CD8-positive, alpha-beta memory T cell (primary cell): Measurements from ENCODE around the gene GSE1. TPM values are rescaled to one million over a fixed set of nuclear protein-coding genes. Genes with fewer than 3 reads are reported as not detected.

Experiments
- CTCF ChIA-PET: fragments of 350-600 bp; sonication (Branson Sonifier 250); formaldehyde crosslinking; loops from one replicate; lab custom pipeline; 2021; ENCODE audit warnings: antibody characterized with exemption; lab: Charles Lee
- POLR2A ChIA-PET: fragments of 350-600 bp; sonication (Branson Sonifier 250); formaldehyde crosslinking; loops from one replicate; lab custom pipeline; 2021; ENCODE audit warnings: antibody characterized with exemption; lab: Charles Lee
- DNase-seq, 5 donors: peaks; one replicate each; pipeline versions ENCODE4 v3.0.0 to v3.0.0-alpha.2; 2020 to 2022; ENCODE audit warnings: mixed read lengths in 1 of 5
- H3K27ac ChIP-seq: one replicate; pipeline ENCODE4 v1.7.0; 2013; ENCODE audit warnings: low read depth, mild to moderate bottlenecking, low read length, moderate library complexity
- H3K27me3 ChIP-seq: 2 replicates; pipeline ENCODE4 v1.7.0; 2013; ENCODE audit warnings: low read length, mild to moderate bottlenecking; ENCODE audit not compliant: insufficient read depth, poor library complexity, severe bottlenecking
- H3K36me3 ChIP-seq: 2 replicates; pipeline ENCODE4 v1.7.0; 2013; ENCODE audit warnings: mild to moderate bottlenecking, low read length, moderate library complexity; ENCODE audit not compliant: insufficient read depth
- H3K4me1 ChIP-seq: 2 replicates; pipeline ENCODE4 v1.7.0; 2013; ENCODE audit warnings: mild to moderate bottlenecking, low read length, moderate library complexity; ENCODE audit not compliant: insufficient read depth
- H3K4me3 ChIP-seq: 2 replicates; pipeline ENCODE4 v1.7.0; 2013; ENCODE audit warnings: mild to moderate bottlenecking, low read length
- H3K9me3 ChIP-seq: 2 replicates; pipeline ENCODE4 v1.7.0; 2013; ENCODE audit warnings: mild to moderate bottlenecking, low read length
- H3K27ac Mint-ChIP-seq, 8 donors: one replicate each; pipeline ENCODE4 v1.8.0; 2020 to 2021; ENCODE audit warnings: mixed read lengths in 8 of 8, mild to moderate bottlenecking in 6 of 8, inconsistent platforms in 3 of 8, moderate library complexity in 3 of 8
- H3K27me3 Mint-ChIP-seq, 2 donors: one replicate each; pipeline ENCODE4 v1.8.0; 2020 to 2021; ENCODE audit warnings: mixed read lengths in 2 of 2, mild to moderate bottlenecking in 1 of 2, moderate library complexity in 1 of 2
- H3K36me3 Mint-ChIP-seq, 3 donors: one replicate each; pipeline ENCODE4 v1.8.0; 2020 to 2021; ENCODE audit warnings: mixed read lengths in 3 of 3, inconsistent platforms in 1 of 3, mild to moderate bottlenecking in 1 of 3
- H3K4me1 Mint-ChIP-seq, 3 donors: one replicate each; pipeline ENCODE4 v1.8.0; 2020 to 2021; ENCODE audit warnings: mixed read lengths in 3 of 3, inconsistent platforms in 1 of 3, mild to moderate bottlenecking in 1 of 3
- H3K4me3 Mint-ChIP-seq, 7 donors: one replicate each; pipeline ENCODE4 v1.8.0; 2020 to 2021; ENCODE audit warnings: mixed read lengths in 7 of 7, mild to moderate bottlenecking in 6 of 7, moderate library complexity in 4 of 7, inconsistent platforms in 2 of 7
- H3K9me3 Mint-ChIP-seq, 5 donors: one replicate each; pipeline ENCODE4 v1.8.0; 2020 to 2022; ENCODE audit warnings: mixed read lengths in 5 of 5, mild to moderate bottlenecking in 3 of 5, moderate library complexity in 2 of 5, inconsistent platforms in 1 of 5
- polyA plus RNA-seq: library from polyadenylated mRNA; unstranded; fragments of 300-500 nt; fragmentation: Illumina TruSeq; gene quantifications from one replicate; pipeline ENCODE4 v1.2.3, GENCODE V29; 2021
- total RNA-seq, 2 experiments: library from RNA; stranded (reverse); gene quantifications; one replicate each; pipeline ENCODE4 v1.2.3, GENCODE V29; 2021

Gene GSE1
- total and polyA plus RNA-seq, 3 experiments from 2014 or later = 5.5 to 28.5 (median 27.8) TPM

DNA sequence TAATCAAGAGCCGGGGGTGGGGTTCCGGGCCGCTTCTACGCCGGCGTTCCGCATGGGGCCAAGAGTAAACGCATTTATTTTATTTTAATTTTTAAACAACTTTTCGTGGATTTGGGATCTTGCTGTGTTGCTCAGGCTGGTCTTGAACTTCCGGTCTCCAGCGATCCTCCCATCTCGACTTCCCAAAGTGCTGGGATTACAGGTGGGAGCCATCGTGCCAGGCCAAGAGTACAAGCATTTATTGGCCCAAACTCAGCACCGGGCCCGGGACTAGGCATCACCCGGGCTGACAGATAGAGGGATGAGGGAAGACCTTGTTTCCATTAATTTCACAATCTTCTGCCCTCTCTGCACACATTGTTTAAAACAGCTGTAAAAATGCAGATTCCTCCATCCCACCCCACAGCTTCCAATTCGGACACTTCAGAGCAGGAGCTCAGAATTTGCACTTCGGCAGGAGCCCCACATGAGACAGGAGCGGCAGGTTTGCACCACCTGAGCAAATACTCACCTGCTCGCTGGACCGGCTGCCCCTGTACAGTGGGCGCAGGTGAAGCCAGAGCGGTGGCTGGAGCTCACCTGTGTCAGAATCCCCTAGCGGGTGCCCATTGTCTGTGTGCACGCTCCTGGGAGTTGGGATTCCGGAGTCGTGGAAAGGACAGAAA lies 76.3 kb downstream of the GSE1 start:
- peaks cover 1 to 8% of the 10 kb centered on the region in 2 donors for H3K27me3 Mint-ChIP-seq
- H3K9me3 Mint-ChIP-seq = no peaks in the 10 kb centered on the region
- H3K9me3 ChIP-seq = no peaks in the 10 kb centered on the region
- peaks cover 4% of the 10 kb centered on the region for H3K4me1 ChIP-seq
- peak overlapping the region in 1 of 8 donors; percentile 58 for H3K27ac Mint-ChIP-seq
- peak overlapping the region; percentile 32 for H3K4me3 ChIP-seq
- ChIA-PET POLR2A (no interaction called here), CTCF (interaction anchor here (0.7 to 2.0 kb wide), 4 partner anchors 28 to 73 kb away, joined by 3 to 5 read pairs (median 3); no protein-coding TSS in a partner anchor)
- no peaks in the 10 kb centered on the region for H3K36me3 ChIP-seq
- peaks cover 3% of the 10 kb centered on the region for H3K27me3 ChIP-seq
- DNase-seq = no peak
- peak overlapping the region in 6 of 7 donors; percentile 24 to 75 (median 58) for H3K4me3 Mint-ChIP-seq
- H3K27ac ChIP-seq = no peak overlapping the region
- peaks cover 2 to 7% (median 7%) of the 10 kb centered on the region in 3 donors for H3K4me1 Mint-ChIP-seq
- H3K36me3 Mint-ChIP-seq = no peaks in the 10 kb centered on the region

DNA sequence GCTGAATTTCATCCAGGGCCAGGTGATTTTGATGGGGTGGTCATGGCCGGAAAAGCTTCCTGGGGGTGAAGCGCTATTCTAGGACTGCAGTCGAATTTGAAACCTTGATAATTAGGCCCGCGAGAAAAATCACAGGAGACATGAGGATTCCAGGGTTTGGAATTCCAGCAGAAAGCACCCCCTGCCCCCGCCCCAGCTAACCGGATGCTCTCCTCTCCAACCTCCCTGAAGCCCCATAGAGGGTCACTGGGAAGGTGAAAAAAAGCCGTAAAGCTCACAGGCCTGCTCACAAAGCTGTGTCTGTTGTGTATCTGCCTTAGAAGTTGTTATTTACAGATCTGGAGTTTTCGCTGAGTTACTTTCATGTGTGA lies 76.8 kb downstream of the GSE1 start:
- no peak for DNase-seq
- Histone ChIP-seq H3K27ac (no peak overlapping the region), H3K4me3 (no peak overlapping the region), H3K4me1 (peaks cover 4% of the 10 kb centered on the region), H3K36me3 (no peaks in the 10 kb centered on the region), H3K27me3 (peaks cover 6% of the 10 kb centered on the region), H3K9me3 (no peaks in the 10 kb centered on the region)
- Mint-ChIP-seq H3K4me1 (peaks cover 2 to 7% (median 7%) of the 10 kb centered on the region in 3 donors), H3K27ac (no peak overlapping the region), H3K27me3 (peaks cover 3 to 10% of the 10 kb centered on the region in 2 donors), H3K36me3 (no peaks in the 10 kb centered on the region), H3K4me3 (peak overlapping the region in 2 of 7 donors; percentile 8 to 36), H3K9me3 (no peaks in the 10 kb centered on the region)
- CTCF ChIA-PET = interaction anchor here (0.7 to 2.0 kb wide), 4 partner anchors 28 to 74 kb away, joined by 3 to 5 read pairs (median 3); no protein-coding TSS in a partner anchor
- POLR2A ChIA-PET = no interaction called here

DNA sequence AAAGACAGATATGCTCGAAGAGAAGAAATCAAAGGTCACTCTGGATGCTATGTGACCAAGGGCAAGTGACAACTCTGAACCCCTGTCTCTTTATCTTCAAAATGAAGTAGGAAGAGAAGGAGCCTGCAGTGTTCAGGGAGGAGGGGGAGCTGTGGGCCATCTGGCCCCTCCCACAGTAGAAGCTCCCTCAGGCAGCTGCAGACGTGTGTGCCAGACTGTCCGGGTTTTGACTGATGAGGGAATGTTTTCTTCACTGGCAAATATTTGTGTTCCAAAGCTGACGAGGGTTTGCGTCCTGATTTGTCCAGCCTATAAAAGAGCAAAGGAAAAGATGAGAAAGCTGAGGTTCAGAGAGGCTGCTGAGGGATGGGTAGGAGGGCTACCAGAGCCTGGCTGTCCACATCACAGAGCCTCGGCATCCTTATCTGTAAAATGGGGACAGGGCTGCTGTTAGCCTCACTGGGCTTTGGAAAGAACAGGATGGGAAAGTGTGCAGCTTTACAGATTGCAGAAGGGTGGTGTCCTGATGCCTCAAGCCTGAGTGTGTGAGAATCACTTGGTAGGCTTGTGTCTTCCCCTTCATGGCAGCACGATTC lies 77.4 kb downstream of the GSE1 start:
- Mint-ChIP-seq H3K4me1 (peaks cover 2 to 7% (median 7%) of the 10 kb centered on the region in 3 donors), H3K27me3 (peaks cover 6 to 15% of the 10 kb centered on the region in 2 donors), H3K27ac (no peak overlapping the region), H3K36me3 (no peaks in the 10 kb centered on the region), H3K4me3 (no peak overlapping the region), H3K9me3 (no peaks in the 10 kb centered on the region)
- no peak for DNase-seq
- ChIA-PET CTCF (interaction anchor here (1.2 to 2.0 kb wide), 3 partner anchors 29 to 74 kb away, joined by 3 to 5 read pairs (median 3); no protein-coding TSS in a partner anchor), POLR2A (no interaction called here)
- Histone ChIP-seq H3K4me1 (peaks cover 4% of the 10 kb centered on the region), H3K27ac (no peak overlapping the region), H3K27me3 (peaks cover 6% of the 10 kb centered on the region), H3K9me3 (no peaks in the 10 kb centered on the region), H3K4me3 (no peak overlapping the region), H3K36me3 (no peaks in the 10 kb centered on the region)

DNA sequence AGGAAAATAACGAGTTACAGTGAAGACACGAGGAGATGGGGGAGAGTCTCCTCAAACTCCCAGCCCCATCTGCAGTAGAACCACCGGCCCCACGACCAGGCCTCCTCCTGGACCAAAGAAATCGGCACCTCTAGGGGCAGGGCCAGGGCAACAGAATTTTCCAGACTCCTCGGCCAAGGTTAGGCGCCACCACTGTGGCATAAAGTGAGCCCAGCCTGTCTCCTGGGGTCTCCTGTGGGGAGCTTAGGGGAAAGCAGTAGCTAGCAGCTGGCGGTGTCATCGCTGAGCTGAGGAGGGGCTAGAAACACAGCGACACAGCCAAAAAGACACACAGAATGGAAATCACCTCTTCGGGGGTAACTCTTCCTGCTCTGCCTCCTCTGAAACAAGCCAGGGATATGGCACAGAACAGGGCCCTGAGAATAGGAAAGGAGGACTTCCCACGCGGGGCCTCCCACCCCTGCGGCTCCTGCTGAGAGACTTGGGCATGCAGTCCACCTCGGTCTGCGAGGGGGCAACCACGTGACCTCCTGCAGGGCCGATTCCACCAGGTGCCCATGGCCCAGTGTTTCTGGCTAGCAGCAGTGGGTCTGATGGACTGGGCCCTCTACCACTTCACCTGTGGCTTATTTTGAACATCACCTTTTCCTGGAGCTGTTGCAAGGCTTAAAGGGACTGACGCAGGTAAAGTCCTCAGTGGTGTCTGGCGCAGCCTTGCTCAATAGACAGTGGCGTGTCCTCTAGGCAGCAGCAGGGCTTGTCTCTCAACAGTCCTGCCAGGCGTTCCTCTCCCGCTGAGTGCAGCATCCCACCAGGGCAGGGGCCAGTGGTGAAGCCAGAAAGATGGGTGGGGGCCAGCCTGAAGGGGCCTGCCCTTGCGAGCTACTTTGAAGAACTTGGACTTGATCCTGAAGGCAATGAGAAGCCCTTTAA lies 82.3 kb downstream of the GSE1 start:
- CTCF ChIA-PET = no interaction called here

DNA sequence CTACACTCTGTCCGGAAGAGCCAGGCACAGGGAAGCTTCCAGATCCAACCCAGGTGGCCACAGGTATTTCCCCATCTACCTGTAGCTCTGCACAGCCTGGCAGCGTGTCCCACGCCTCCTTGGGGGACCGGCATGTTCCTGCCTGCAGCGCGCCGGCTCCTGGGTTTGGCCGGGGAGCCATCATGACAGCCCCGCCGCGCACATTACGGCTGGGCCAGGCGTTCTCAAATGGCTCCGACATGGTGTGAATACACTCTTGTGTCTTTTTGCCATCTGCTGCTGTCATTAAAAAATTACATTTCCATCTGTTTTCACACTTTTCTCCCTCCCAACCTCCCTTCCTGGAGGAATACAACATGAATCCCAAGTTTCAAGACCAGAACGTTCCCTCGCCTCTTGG lies 83.7 kb downstream of the GSE1 start:
- Mint-ChIP-seq H3K36me3 (no peaks in the 10 kb centered on the region), H3K4me1 (no peaks in the 10 kb centered on the region), H3K27ac (no peak overlapping the region), H3K9me3 (no peaks in the 10 kb centered on the region), H3K27me3 (peaks cover 13 to 25% of the 10 kb centered on the region in 2 donors), H3K4me3 (no peak overlapping the region)
- Histone ChIP-seq H3K27me3 (peaks cover 3% of the 10 kb centered on the region), H3K27ac (no peak overlapping the region), H3K36me3 (no peaks in the 10 kb centered on the region), H3K9me3 (no peaks in the 10 kb centered on the region), H3K4me1 (no peaks in the 10 kb centered on the region), H3K4me3 (no peak overlapping the region)
- CTCF ChIA-PET = no interaction called here
- POLR2A ChIA-PET = no interaction called here
- no peak for DNase-seq

More for the DNA sequence above, 82.3 kb downstream of the GSE1 start:
- no peak overlapping the region for H3K27ac Mint-ChIP-seq
- H3K4me1 ChIP-seq = no peaks in the 10 kb centered on the region
- H3K9me3 ChIP-seq = no peaks in the 10 kb centered on the region
- peaks cover 13 to 26% of the 10 kb centered on the region in 2 donors for H3K27me3 Mint-ChIP-seq
- H3K36me3 ChIP-seq = no peaks in the 10 kb centered on the region
- H3K4me3 ChIP-seq = no peak overlapping the region
- H3K4me1 Mint-ChIP-seq = no peaks in the 10 kb centered on the region
- no peak overlapping the region for H3K27ac ChIP-seq
- no peaks in the 10 kb centered on the region for H3K9me3 Mint-ChIP-seq
- DNase-seq = no peak
- H3K4me3 Mint-ChIP-seq = no peak overlapping the region
- peaks cover 6% of the 10 kb centered on the region for H3K27me3 ChIP-seq
- no peaks in the 10 kb centered on the region for H3K36me3 Mint-ChIP-seq
- POLR2A ChIA-PET = no interaction called here

- Histone ChIP-seq H3K27me3 (peaks cover 3% of the 10 kb centered on the region), H3K4me3 (no peak overlapping the region), H3K36me3 (no peaks in the 10 kb centered on the region), H3K27ac (no peak overlapping the region), H3K9me3 (no peaks in the 10 kb centered on the region), H3K4me1 (no peaks in the 10 kb centered on the region)
- Mint-ChIP-seq H3K4me3 (no peak overlapping the region), H3K27ac (no peak overlapping the region), H3K36me3 (no peaks in the 10 kb centered on the region), H3K4me1 (no peaks in the 10 kb centered on the region), H3K9me3 (no peaks in the 10 kb centered on the region), H3K27me3 (peaks cover 13 to 23% of the 10 kb centered on the region in 2 donors)
- ChIA-PET POLR2A (no interaction called here), CTCF (no interaction called here)
- DNase-seq = no peak
These were observed 84.3 kb downstream of the GSE1 start for GRCh38 chr16:85697431-85697830.

DNA sequence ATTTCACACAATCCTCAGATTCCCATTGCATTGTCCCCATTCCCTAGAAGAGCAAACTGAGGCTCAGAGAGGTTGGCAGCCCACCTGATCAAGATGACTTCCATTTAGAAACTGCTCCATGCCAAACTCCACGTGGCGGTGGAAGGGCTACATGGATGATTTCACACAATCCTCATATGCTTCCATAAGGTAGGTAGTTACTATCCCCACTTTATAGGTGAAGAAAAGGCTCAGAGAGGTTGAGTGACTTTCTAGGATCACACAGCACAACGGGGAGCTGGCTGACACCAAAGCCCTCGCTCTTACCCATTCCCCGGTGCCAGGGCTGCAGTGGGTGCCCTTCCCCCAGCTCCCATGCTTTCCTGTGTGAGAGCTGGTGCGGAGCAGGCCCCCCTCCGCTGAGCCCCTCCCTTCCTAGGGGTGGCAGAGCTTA lies 85.4 kb downstream of the GSE1 start:
- H3K4me1 Mint-ChIP-seq = no peaks in the 10 kb centered on the region
- no peak overlapping the region for H3K27ac Mint-ChIP-seq
- no peak overlapping the region for H3K4me3 Mint-ChIP-seq
- Histone ChIP-seq H3K27ac (no peak overlapping the region), H3K27me3 (peaks cover 3% of the 10 kb centered on the region), H3K4me1 (no peaks in the 10 kb centered on the region), H3K9me3 (no peaks in the 10 kb centered on the region), H3K4me3 (no peak overlapping the region), H3K36me3 (no peaks in the 10 kb centered on the region)
- ChIA-PET POLR2A (no interaction called here), CTCF (no interaction called here)
- no peak for DNase-seq
- no peaks in the 10 kb centered on the region for H3K36me3 Mint-ChIP-seq
- peaks cover 13 to 19% of the 10 kb centered on the region in 2 donors for H3K27me3 Mint-ChIP-seq
- H3K9me3 Mint-ChIP-seq = no peaks in the 10 kb centered on the region
